Loucy (cell line): ENCODE data around the gene ARL2.

Experiments
- EZH2phosphoT487 ChIP-seq: fragments of 200-600 bp; IDR thresholded peaks from 2 replicates; pipeline ENCODE4 v1.6.1; 2018; ENCODE audit warnings: antibody characterized with exemption, mild to moderate bottlenecking, moderate library complexity, borderline replicate concordance
- TF ChIP-seq, protein P1 (sequence below): fragments of 200-600 bp; sonication (generic); conservative IDR thresholded peaks from 2 replicates; pipeline ENCODE4 v1.5.1; 2014; ENCODE audit warnings: mild to moderate bottlenecking, antibody characterized with exemption, low read length

GRCh38 chr11:64971421-64972233, 42.3 kb upstream of the ARL2 start, which contains the start of gene MAJIN:
- TF ChIP-seq, protein P1, sequence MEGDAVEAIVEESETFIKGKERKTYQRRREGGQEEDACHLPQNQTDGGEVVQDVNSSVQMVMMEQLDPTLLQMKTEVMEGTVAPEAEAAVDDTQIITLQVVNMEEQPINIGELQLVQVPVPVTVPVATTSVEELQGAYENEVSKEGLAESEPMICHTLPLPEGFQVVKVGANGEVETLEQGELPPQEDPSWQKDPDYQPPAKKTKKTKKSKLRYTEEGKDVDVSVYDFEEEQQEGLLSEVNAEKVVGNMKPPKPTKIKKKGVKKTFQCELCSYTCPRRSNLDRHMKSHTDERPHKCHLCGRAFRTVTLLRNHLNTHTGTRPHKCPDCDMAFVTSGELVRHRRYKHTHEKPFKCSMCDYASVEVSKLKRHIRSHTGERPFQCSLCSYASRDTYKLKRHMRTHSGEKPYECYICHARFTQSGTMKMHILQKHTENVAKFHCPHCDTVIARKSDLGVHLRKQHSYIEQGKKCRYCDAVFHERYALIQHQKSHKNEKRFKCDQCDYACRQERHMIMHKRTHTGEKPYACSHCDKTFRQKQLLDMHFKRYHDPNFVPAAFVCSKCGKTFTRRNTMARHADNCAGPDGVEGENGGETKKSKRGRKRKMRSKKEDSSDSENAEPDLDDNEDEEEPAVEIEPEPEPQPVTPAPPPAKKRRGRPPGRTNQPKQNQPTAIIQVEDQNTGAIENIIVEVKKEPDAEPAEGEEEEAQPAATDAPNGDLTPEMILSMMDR: no peak
- TF ChIP-seq EZH2phosphoT487: no peak
